Measurements from ENCODE around the gene NCOA5.

NCOA5 gene

DNA sequence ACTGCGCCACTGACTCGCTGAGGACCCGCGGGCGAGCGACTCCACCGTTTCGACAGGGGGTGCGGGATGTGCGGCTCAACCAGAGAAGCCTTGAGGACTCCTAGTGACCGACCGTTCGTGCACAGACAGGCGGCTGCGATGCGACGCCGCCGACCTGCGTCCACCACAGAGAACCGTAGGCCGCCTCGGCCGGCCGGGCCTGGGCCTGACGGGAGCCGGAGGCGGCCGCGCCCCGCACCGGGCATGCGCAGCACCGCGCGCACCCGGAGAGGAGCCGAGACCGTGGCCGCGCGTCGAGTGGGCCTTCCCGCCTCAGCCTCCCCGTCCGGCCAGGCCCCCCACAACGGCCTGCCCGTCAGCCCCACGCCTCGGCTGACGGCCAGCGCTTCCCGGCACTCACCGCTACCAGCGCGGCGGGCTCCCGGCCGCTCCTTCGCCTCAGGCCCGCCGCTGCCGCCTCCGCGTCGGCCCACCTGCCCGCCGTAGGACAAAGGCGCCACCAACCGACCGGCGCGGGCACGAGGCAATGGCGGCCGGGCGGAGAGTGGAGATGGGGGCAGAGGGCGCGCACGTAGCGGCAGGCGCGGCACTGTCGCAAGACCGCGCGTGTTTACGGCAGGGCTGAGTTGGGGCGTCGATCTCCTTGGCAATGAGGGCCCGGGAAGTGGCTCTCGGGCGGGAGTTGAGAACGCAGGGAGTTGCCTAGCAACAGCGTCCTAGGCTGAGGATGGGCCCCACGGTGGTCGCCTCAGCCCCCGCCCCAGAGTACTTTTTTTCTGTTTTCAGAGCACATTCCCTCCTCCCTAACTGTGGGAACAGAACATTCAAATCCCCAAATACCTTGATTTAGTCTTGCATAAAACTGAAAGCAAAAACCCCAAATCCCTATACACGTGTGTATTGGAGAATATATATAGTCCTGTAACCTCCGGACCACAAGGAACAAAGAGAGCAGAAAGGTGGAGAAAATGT lies at the start of gene NCOA5:
Gene NCOA5 (minus strand): TSS at position 546 of the 972 bp plus-strand sequence. CDS start 10,538 bp downstream, outside the sequence.
- FAIRE-seq (no peak), DNase-seq (ENCODE audit: low spot score) (peak; percentile 91)

DNA sequence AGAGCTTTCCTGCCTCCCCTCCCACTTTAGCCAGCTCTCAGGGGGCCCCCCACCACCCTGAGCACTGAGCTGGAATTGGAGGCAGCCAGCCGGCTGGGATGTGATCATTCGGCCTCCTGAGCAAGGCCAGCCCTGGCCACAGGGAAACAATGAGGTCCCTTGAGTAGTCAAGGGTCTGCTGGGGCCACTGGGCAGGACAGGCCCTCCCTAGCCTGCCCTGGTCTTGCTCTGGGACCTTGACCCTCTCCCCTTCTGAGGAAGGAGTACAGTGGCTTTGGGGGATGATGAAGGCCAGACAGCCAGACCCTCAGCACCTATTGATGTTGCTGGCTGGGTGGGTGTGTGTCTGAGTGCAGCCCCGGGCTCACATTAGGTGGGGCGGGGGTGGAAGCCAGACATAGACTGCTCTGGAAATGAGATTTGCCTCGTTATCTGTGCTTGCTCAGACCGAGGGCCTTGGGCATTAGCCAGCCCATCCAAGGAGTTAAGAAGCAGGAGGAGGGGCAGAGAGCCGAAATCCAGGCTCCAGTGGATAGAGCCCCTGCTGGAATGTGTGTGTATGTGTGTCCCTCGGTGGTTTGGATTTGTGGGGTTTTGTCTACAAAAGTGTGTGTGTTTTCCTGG lies 49.6 kb upstream of the NCOA5 start:
- DNase-seq (ENCODE audit: low spot score): no peak

DNA sequence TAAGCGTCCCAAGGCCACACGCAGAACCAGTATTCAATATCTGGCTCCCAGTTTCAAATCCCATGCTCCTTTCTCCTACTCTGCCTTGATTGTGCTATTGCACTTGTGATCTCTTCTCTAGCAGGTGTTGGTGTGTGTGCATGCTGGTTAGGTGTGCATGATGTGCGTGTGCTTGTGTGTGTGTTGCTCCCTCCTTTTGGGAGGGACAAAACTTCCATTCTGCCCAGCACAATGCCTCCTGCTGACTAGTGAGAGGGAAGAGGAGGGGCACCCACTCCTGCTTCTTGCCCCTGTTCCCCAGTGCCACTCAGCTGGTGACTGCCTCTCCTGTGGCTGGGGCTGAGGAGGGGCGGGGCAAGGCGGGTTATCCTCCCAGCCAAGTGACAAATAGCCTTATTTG lies 48.1 kb upstream of the NCOA5 start:
- FAIRE-seq: no peak

More for the DNA sequence above, 49.6 kb upstream of the NCOA5 start:
- FAIRE-seq: no peak

DNA sequence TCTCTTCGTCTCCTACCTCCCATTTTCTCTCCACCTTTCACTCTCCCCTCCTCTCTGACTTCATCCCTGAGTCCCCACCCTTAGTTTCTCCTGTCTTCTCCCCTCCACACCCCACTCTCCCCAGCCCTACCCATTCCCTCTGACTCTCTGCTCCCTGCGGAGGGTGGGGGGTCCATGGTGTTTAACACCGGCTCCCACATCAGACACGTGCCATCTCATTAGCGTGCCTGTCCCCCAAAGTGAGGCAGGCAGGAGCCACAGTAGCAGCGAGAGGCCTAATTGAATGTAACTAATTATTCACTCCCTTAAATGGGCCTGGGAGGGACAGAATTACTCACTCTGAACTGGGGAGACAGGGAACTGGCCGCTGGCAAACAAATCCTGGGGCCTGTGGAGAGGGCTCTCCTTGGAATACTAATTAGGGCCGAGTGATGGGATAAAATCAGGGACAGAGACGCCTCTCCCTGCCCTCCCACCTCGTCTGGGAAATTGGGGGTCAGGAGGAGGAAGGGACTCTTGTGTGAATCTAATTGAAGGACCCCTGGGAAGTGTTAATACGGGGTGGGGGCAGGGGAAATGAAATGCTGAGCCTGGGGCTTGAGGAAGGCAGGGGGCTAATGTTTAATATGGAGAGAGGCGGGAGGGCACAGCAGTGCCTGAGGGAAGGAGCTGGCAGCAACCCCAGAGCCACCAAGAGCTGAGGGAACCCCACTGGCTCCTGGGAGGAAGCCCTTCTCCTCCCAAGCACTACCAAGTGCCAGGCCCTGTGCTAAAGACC lies 46.3 kb upstream of the NCOA5 start:
- FAIRE-seq: no peak

More for the DNA sequence above, 48.1 kb upstream of the NCOA5 start:
- DNase-seq (ENCODE audit: low spot score): no peak

DNA sequence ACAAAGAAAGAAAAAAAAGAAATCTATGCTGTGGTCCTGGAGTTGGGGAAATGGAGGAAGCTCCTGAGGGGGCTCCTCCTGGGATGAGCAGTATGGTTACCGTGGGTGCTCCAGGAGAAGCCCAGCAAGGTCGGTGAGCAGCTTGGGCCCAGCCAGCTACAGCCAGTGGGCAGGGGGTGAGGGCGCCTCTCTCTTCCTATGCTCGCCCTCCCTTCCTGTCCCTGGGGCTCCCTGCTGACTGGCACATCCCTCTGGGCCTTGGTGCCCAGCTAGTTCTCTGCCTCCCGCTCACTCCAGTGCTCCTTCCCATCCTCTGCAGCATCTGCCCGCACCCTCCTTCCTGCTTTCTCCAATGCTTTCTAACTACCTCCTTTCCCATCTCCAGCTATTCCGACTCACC lies 45.0 kb upstream of the NCOA5 start:
- DNase-seq (ENCODE audit: low spot score): no peak
- no peak for FAIRE-seq

More for the DNA sequence above, 46.3 kb upstream of the NCOA5 start:
- DNase-seq (ENCODE audit: low spot score): no peak

DNA sequence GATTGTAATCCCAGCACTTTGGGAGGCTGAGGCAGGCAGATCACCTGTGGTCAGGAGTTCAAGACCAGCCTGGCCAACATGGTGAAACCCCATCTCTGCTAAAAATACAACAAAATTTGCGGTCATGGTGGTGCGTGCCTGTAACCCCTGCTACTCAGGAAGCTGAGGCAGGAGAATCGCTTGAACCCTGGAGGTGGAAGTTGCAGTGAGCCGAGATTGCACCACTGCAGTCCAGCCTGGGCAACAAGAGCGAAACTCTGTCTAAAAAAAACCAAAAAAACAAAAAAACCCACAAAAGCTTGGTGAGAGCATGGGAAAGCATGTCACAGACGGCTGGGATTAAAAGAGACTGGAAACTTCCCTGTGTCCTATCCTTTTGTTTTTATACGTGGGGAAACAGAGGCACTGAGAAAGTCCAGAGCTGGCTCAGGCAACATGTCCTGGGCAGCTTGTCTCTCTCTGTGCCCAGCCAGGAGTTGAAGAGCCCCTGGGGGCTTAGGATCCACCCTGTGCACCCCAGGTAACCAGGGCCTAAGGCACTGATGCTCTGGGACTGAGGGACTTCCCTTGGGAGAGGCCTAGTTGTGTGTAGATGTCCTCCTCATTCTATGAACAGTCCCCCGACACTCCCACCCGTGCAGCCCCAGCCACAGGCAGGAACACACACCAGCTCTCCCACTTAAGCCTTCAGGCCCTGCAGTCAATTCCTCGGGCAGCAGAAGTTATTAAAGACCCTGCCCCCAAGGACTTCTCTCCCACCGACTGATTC lies 44.3 kb upstream of the NCOA5 start:
- no peak for DNase-seq (ENCODE audit: low spot score)

DNA sequence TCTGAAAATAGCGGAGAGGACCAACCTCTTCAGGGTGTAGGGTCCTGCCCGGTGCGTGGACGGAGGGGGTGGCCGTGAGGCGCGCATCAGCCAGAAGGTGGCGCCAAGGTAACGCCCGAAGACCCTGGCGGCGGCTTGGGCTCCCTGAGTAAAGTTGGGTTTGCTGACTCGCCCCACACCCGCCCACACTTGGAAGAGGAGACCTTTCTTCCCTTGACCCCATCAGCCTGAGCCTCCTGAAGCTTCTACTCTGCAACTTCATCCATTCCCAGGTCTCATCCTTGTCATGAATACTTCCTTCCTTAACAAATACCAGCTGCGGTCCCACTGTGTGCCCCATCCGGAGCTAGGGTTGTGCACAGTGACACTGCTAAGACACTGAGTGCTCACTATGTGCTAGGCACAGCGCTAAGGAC lies 43.0 kb upstream of the NCOA5 start:
- no peak for FAIRE-seq

More for the DNA sequence above, 44.3 kb upstream of the NCOA5 start:
- FAIRE-seq: no peak

DNA sequence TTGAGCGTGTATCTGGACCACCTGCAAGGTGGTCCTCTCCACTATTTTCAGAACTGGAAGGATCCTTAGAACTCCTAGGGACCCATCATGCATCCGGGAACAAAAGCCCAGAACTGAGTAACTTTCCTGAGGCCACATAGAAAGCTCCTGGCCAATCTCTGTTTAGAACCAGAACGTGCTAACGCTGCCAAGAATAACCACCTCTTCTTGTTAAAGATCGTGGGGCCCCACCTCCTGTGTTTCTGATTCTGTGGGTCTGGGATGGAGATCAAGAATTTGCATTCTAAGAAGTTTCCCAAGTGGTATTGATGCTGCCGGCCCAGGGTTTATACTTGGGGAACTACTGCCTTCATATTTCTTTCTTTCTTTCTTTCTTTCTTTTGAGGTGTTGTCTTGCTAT lies 41.6 kb upstream of the NCOA5 start:
- DNase-seq (ENCODE audit: low spot score) (no peak), FAIRE-seq (no peak)

More for the DNA sequence above, 43.0 kb upstream of the NCOA5 start:
- DNase-seq (ENCODE audit: low spot score): peak; percentile 47

DNA sequence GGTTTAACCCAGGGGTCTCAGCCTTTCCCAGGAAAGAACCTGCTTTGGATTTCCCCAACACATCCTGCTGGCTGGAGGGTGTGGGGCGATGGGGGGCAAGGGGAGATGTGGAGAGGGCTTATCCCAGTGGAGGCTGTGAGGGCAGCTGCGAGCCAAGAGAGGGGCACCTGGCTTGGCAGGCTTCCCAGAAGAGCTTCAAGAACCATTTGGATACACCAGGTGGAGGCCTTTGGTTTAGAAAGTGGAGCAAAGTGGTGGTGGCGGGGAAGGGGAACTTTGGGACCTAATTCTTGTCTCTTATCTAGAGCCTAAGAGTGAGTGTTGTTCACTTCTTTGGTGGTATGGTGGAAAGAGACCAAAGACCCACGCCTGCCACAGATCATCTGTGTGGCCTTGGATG lies 40.8 kb upstream of the NCOA5 start:
- FAIRE-seq (no peak), DNase-seq (ENCODE audit: low spot score) (no peak)

DNA sequence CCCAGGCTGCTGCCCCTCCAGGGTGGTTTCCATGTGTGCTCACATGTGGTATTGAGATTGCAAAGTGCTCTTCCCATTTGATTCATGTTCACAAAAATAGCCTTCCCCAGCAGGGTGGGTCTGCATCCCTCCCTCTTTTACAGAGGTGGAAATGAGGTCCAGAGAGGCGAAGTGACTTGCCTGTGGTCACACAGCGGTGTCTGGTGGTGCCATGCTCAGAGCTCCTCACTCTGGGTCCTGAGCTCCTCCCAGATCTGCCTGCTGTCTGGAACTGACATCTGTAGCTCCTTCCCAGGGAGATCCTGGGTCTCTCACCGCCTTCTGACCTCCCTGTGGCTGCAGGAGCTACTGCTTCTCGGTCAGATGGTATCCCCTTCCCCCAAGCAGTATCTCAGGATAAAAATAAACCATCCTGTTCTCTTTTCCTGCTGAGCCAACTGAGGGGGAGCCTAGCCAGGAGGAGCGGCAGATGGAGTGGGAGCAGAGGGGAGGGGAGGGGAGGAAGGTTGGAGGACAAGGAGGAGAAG lies 40.3 kb upstream of the NCOA5 start:
- FAIRE-seq (no peak), DNase-seq (ENCODE audit: low spot score) (no peak)

DNA sequence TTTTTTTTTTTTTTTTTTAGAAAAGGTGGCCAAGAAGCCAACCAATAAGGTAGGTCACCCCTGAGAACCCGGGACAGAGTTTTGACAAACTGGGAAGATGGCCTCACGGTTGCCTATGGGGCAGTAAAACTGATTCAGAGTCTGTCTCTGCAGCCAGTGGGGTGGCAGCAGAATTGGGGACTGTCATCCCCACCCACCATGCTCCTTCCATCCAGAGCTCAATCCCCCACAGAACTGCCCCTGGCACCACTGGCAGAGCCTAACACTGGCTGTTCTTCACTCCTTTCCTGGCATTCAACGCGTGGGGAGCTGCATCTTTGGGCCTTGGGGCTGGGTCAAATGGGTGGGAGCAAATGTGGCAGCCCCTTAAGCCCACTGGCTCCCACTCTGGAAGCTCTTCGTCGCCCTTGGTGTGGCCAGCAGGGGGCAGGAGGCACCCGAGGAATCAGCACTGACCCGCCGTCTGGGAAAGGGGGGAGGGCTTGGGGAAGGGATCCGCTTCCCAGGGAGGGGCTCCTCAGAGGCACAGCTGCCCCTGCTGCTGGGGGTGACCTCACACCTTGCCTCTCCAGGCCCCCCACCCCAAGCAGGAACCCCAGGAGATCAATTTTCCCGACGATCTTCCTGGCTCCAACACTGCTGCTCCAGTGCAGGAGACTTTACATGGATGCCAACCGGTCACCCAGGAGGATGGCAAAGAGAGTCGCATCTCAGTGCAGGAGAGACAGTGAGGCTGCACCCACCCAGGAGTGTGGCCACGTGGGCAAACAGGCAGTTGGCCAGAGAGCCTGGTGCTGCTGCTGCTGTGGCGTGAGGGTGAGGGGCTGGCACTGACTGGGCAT lies 38.8 kb upstream of the NCOA5 start:
- FAIRE-seq (no peak), DNase-seq (ENCODE audit: low spot score) (no peak)

DNA sequence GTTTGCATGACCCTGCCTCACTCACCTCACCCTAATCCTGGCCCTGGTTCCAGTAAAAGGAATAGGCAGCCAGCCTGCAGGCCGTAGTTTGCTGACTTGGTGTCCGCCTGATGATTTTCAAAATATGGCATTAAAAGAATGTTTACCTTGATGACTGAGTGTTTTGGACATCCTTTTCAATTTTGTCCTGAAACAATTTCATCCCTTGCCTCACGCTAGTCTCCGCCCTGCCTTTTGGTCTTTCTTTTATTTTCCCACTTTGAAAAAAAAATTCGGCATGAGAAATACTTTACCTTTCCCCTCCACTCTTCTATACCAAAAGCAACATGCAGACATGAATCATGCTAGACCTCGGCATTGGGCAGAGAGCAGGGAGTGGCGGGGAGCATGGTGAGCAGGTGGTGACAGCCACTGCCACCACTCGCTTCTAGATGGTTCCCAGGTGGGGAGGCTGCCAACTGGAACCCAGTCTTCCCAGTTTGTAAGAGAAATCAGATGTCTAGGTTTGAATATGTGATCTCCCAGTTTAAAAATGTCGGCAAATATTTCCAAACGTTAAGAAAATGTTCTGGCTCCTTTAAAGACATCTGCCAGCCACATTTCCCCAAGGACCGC lies 37.7 kb upstream of the NCOA5 start:
- FAIRE-seq: no peak
- no peak for DNase-seq (ENCODE audit: low spot score)

DNA sequence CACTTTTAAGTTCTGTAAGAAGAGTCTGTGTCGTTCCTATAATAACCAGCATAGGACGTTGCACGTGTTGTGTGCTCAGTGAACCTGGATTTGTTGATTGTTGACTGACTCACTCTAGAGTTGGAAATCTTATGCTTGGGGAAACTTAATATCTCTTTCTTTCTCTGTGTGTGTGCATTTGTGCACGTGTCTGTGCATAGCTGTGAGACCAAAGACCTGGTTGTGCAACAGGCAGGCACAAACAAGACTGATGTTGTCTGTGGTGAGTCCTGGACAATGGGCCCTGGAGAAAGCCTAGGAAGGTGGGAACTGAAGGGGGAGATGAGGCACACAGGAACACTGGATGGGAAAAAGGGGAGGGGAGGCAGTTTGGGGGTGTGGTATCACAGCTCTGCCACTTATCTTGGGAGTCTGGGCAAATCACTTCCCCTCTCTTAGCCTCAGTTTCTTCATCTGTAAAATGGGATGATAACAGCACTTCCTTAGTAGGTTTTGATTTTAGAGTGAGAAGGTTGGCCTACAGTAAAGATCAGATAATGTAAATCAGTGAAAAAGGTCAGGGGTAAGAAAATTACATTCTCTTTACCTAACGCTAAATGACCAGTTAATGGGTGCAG lies 36.8 kb upstream of the NCOA5 start:
- no peak for FAIRE-seq
- no peak for DNase-seq (ENCODE audit: low spot score)

DNA sequence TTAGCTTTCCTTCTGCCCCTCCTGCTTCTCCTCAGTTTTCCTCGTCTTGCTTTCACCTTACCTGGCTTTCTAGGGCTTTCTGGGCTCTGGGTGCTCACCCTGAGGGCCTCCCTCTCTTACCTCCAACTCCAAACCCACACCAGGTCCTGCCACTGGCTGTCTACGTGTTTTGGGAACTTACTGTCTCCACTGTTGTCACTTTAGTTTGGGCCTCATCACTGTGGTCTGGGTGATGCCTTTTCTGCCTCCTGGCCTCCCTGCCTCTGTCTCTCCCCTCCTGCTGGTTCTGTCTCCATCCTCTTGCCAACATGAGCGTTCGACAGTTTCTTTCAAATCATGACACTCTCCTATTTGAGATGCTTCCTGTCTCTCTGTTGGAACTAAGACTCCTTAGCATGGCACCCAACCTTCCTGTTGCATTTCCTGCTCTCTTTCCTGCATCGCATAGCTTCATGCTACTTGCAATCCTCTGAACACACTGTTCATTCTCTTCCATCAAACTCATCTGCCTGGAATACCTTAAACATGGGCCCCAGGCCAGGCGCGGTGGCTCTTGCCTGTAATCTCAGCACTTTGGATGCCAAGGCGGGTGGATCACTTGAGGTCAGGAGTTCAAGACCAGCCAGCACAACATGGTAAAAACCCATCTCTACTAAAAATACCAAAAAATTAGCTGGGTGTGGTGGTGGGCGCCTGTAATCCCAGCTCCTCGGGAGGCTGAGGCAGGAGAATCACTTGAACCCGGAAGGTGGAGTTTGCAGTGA lies 33.9 kb upstream of the NCOA5 start:
- no peak for DNase-seq (ENCODE audit: low spot score)
- no peak for FAIRE-seq

DNA sequence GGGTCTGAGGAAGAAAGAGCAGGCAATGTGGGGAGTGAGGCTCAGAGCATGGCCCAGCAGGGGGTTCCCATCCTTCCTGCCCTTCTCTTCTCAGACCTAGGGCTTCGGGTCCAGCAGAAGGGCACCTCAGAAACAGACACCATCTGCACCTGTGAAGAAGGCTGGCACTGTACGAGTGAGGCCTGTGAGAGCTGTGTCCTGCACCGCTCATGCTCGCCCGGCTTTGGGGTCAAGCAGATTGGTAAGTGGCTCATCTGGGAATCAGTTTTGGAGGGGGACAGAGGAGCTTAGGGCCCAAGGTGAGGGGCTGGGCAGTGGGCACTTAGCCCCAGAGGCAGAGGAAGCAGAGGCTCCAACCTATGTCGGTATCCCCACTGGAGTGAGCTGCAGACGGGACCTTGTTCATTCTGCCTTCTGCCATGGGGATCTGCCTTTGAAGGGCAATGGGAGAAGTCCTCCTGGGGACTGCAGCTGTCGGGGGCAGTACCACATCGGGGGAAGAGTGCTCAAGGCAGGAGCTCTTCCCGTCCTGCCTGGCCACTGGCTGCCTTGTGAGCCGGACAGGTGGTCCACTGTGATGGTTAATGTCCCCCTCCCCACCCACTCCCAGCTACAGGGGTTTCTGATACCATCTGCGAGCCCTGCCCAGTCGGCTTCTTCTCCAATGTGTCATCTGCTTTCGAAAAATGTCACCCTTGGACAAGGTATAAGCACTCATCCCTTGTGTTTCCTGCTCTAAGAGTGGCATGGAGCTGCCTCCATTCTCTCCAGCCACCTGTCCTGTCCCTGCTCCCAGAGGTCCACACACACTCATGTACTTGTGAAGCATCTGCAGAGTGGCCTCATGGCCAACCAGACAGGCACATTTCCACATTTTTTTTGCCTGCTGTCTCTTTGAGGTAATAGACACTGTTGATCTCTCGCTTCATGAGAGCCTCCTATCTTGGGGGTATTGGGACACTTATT lies 33.0 kb upstream of the NCOA5 start:
- FAIRE-seq (no peak), DNase-seq (ENCODE audit: low spot score) (no peak)

DNA sequence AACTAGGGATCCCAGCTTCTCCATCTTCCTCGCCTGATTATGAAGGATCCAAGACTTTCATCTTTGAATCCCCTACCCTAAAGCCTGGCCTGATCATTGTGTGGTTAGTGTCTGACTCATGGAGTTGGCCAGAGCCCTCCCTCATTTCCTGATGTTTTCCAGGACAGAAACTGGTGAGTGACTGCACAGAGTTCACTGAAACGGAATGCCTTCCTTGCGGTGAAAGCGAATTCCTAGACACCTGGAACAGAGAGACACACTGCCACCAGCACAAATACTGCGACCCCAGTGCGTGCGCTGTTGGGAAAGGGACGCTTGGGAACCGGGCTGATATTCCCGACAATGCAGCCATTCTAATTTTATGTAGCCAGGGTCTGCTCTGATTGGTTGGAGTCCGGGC lies 32.3 kb upstream of the NCOA5 start:
- DNase-seq (ENCODE audit: low spot score): peak; percentile 79
- FAIRE-seq: peak; percentile 92

Data from RCC 7860 (cell line).